HEK293 (cell line): ENCODE results near the gene NEU4.
"Not testable (repeated sequence)": the region's sequence is repeated elsewhere in the genome, so short reads cannot be mapped to it uniquely, and the experiment has no call there.

Experiments used
- ZBTB1 ChIP-seq: fragments of 450-650 bp; formaldehyde crosslinking; IDR thresholded peaks from 2 replicates; pipeline ENCODE4 v1.5.1; 2016; ENCODE audit warnings: missing biosample characterization, missing genetic modification characterization
- ZBTB10 ChIP-seq: fragments of 450-650 bp; formaldehyde crosslinking; IDR thresholded peaks from 2 replicates; pipeline ENCODE4 v1.5.1; 2016; ENCODE audit warnings: missing biosample characterization, missing genetic modification characterization
- ZIC2 ChIP-seq: fragments of 450-650 bp; formaldehyde crosslinking; IDR thresholded peaks from 2 replicates; pipeline ENCODE4 v1.5.1; 2016; ENCODE audit warnings: missing biosample characterization, missing genetic modification characterization
- ZNF121 ChIP-seq: fragments of 450-650 bp; formaldehyde crosslinking; IDR thresholded peaks from 2 replicates; pipeline ENCODE4 v1.5.1; 2016; ENCODE audit warnings: missing biosample characterization, missing genetic modification characterization
- ZNF155 ChIP-seq: fragments of 450-650 bp; formaldehyde crosslinking; IDR thresholded peaks from 2 replicates; pipeline ENCODE4 v1.5.1; 2016; ENCODE audit warnings: missing biosample characterization, missing genetic modification characterization
- ZNF350 ChIP-seq: fragments of 450-650 bp; formaldehyde crosslinking; IDR thresholded peaks from 2 replicates; pipeline ENCODE4 v1.5.0; 2017; ENCODE audit warnings: missing biosample characterization, mild to moderate bottlenecking, missing genetic modification characterization
- ZNF423 ChIP-seq: fragments of 450-650 bp; formaldehyde crosslinking; IDR thresholded peaks from 2 replicates; pipeline ENCODE4 v1.5.1; 2016; ENCODE audit warnings: missing biosample characterization, missing genetic modification characterization
- ZNF629 ChIP-seq: fragments of 450-650 bp; formaldehyde crosslinking; IDR thresholded peaks from 2 replicates; pipeline ENCODE4 v1.5.1; 2017; ENCODE audit warnings: missing biosample characterization, missing genetic modification characterization
- TF ChIP-seq, protein P1 (sequence below): fragments of 450-650 bp; formaldehyde crosslinking; IDR thresholded peaks from 2 replicates; pipeline ENCODE4 v1.5.1; 2017; ENCODE audit warnings: missing biosample characterization, missing genetic modification characterization
- TF ChIP-seq, protein P2 (sequence below): fragments of 450-650 bp; formaldehyde crosslinking; IDR thresholded peaks from 2 replicates; pipeline ENCODE4 v1.5.1; 2016; ENCODE audit warnings: missing biosample characterization, missing genetic modification characterization

- TF ChIP-seq ZNF350 (tag by site-specific recombination); ZNF121 (tag by site-specific recombination); ZIC2 (tag by site-specific recombination); ZNF423 (tag by site-specific recombination); ZNF629 (tag by site-specific recombination); ZNF155; ZBTB10 (tag by site-specific recombination); ZBTB1 (tag by site-specific recombination): not testable (repeated sequence)
- TF ChIP-seq, protein P1, sequence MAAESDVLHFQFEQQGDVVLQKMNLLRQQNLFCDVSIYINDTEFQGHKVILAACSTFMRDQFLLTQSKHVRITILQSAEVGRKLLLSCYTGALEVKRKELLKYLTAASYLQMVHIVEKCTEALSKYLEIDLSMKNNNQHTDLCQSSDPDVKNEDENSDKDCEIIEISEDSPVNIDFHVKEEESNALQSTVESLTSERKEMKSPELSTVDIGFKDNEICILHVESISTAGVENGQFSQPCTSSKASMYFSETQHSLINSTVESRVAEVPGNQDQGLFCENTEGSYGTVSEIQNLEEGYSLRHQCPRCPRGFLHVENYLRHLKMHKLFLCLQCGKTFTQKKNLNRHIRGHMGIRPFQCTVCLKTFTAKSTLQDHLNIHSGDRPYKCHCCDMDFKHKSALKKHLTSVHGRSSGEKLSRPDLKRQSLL (tag by site-specific recombination) = not testable (repeated sequence)
- TF ChIP-seq, protein P2, sequence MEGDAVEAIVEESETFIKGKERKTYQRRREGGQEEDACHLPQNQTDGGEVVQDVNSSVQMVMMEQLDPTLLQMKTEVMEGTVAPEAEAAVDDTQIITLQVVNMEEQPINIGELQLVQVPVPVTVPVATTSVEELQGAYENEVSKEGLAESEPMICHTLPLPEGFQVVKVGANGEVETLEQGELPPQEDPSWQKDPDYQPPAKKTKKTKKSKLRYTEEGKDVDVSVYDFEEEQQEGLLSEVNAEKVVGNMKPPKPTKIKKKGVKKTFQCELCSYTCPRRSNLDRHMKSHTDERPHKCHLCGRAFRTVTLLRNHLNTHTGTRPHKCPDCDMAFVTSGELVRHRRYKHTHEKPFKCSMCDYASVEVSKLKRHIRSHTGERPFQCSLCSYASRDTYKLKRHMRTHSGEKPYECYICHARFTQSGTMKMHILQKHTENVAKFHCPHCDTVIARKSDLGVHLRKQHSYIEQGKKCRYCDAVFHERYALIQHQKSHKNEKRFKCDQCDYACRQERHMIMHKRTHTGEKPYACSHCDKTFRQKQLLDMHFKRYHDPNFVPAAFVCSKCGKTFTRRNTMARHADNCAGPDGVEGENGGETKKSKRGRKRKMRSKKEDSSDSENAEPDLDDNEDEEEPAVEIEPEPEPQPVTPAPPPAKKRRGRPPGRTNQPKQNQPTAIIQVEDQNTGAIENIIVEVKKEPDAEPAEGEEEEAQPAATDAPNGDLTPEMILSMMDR = not testable (repeated sequence)
These were observed 49.1 kb upstream of the NEU4 start for GRCh38 chr2:241759893-241760292.
